ENCODE measurements around the gene ST6GALNAC5.

- no peak for TF ChIP-seq HDAC2 (IDR thresholded peaks at IDR 0.05)
- TF ChIP-seq SIN3A (IDR thresholded peaks at IDR 0.05; ENCODE audit: low read depth, low read length) = no peak
- no peak for TF ChIP-seq CTCF (IDR thresholded peaks at IDR 0.05 in 2 of 3, conservative IDR thresholded peaks at IDR 0.05 in 1 of 3; ENCODE audit: control insufficient read depth in 2 of 3, extremely low read depth in 1 of 3, insufficient read depth in 1 of 3, low read depth in 3 of 3, low read length in 3 of 3)
- TF ChIP-seq SUZ12 (IDR thresholded peaks at IDR 0.05; ENCODE audit: unreplicated experiment) = no peak
- TF ChIP-seq POLR2A (IDR thresholded peaks at IDR 0.05; ENCODE audit: low read depth, low read length) = no peak
- TF ChIP-seq POLR2AphosphoS5 (IDR thresholded peaks at IDR 0.05; ENCODE audit: low read length) = no peak
- TF ChIP-seq FOXM1 (IDR thresholded peaks at IDR 0.05; ENCODE audit: low read depth, low read length) = no peak
- no peak for TF ChIP-seq EP300 (IDR thresholded peaks at IDR 0.05; ENCODE audit: borderline replicate concordance in 1 of 2, control insufficient read depth in 1 of 2, low read depth in 2 of 2, low read length in 2 of 2)
- TF ChIP-seq RAD21 (IDR thresholded peaks at IDR 0.05; ENCODE audit: insufficient read depth, low read depth, low read length) = no peak
- no peak for TF ChIP-seq TCF7 (IDR thresholded peaks at IDR 0.05; ENCODE audit: borderline replicate concordance)
- no peak for TF ChIP-seq CBX5 (IDR thresholded peaks at IDR 0.05; ENCODE audit: low read depth)
- no peak for TF ChIP-seq ATF2 (IDR thresholded peaks at IDR 0.05; ENCODE audit: low read length)
- TF ChIP-seq SPI1 (IDR thresholded peaks at IDR 0.05; ENCODE audit: borderline replicate concordance, insufficient read depth, low read depth, low read length) = no peak
- TF ChIP-seq TAF1 (IDR thresholded peaks at IDR 0.05; ENCODE audit: borderline replicate concordance, low read depth, low read length) = no peak
These were observed 27.0 kb upstream of the ST6GALNAC5 start for GRCh38 chr1:76840278-76840677.
